ENCODE data around the gene PPARD.

PPARD gene

GRCh38 chr6:35473075-35473849, 130.9 kb downstream of the PPARD start:
- in situ Hi-C loops (cut with MboI; ENCODE audit: low pct_unique_long_range_greater_than_20kb, low sequenced_read_pairs, unreplicated experiment), result no loop called here
- no peak for TF ChIP-seq CTCF (IDR thresholded peaks at IDR 0.05; ENCODE audit: extremely low read depth, insufficient read depth, missing control alignments)
- DNase-seq (ENCODE audit: low spot score), result no peak

GRCh38 chr6:35473850-35474130, 131.4 kb downstream of the PPARD start:
- in situ Hi-C loops (cut with MboI; ENCODE audit: low pct_unique_long_range_greater_than_20kb, low sequenced_read_pairs, unreplicated experiment), result no loop called here
- TF ChIP-seq CTCF (IDR thresholded peaks at IDR 0.05; ENCODE audit: extremely low read depth, insufficient read depth, missing control alignments), result no peak
- no peak for DNase-seq (ENCODE audit: low spot score)

- in situ Hi-C loops (cut with MboI; ENCODE audit: low pct_unique_long_range_greater_than_20kb, low sequenced_read_pairs, unreplicated experiment), result no loop called here
- DNase-seq (ENCODE audit: low spot score), result no peak
- no peak for TF ChIP-seq CTCF (IDR thresholded peaks at IDR 0.05; ENCODE audit: extremely low read depth, insufficient read depth, missing control alignments)
These were observed 132.0 kb downstream of the PPARD start for GRCh38 chr6:35474131-35474941.

DNA sequence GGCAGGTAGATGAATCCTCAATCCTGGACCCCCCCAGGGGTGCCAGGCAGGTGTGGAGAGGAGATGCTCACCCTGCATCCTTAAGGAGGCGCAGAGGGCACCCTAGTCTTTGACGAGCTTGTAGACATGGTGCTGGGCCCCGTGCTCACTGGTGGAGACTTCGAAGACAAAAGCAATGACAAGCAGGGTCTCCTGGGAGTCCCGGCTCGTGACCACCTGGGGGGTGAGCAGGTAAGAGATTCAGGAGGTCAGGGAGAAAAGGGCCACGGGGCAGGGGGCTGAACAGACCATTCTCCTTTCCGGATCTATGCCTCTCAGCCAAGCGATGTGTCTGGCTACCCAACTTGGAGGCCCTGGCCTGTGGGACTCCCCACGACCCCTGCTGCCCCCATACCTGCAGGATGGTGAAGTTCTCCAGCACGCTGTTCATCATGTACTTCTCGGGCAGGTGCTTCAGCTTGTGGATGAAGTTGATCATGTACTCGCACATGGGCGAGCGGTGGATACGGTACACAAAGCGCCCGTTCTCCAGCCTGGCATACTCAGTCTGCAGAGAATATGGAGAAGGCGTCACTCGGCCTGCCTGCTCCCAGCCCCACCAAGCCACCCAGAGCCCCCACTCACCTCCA, 132.7 kb downstream of the PPARD start:
- TF ChIP-seq CTCF (IDR thresholded peaks at IDR 0.05; ENCODE audit: extremely low read depth, insufficient read depth, missing control alignments), result no peak
- in situ Hi-C loops (cut with MboI; ENCODE audit: low pct_unique_long_range_greater_than_20kb, low sequenced_read_pairs, unreplicated experiment), result no loop called here
- DNase-seq (ENCODE audit: low spot score), result peak; percentile 16

DNA sequence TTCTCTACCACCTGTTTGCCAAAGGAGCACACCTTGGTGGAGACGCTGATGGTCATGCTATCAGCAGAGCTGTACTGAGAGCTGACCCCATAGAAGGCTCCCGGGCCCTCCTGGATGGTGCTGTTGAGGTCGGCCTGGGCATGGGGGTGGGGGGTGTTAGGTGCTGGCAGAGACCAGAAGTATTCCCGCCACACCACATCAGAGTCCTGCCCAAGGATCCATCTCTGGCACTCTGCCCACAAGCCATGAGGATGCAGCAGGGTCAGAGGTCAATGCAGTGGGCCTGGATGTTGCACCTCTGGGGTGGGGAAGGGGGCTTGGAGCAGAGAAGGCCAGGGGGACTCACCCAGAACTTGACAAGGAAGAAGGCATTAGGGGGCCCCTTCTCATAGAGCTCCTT, 133.2 kb downstream of the PPARD start:
- in situ Hi-C loops (cut with MboI; ENCODE audit: low pct_unique_long_range_greater_than_20kb, low sequenced_read_pairs, unreplicated experiment), result no loop called here

More for the DNA sequence above, 133.2 kb downstream of the PPARD start:
- no peak for TF ChIP-seq CTCF (IDR thresholded peaks at IDR 0.05; ENCODE audit: extremely low read depth, insufficient read depth, missing control alignments)
- DNase-seq (ENCODE audit: low spot score), result peak; percentile 29
